Measurements from ENCODE around the gene ORMDL1.
"Not testable (repeated sequence)": the region's sequence is repeated elsewhere in the genome, so short reads cannot be mapped to it uniquely, and the experiment has no call there.

Gene ORMDL1

DNA sequence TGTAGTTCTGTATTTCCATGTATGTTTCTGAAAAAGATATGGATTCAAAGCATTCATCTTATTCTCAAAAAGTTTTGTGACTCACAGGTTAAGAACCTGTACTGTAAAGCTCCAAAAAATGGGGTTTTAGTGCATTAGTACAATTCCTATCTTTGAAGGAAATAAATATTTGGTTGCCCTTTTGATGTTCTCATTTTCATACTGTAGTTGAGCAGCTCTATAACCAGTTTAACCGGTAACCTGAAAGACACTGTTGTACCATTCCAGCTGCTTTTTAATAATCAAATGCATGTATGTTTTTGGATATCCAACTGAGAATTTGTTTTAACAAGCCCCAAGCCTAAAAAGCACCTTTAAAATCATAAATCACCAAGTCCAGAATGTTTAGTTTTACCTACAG is 11.9 kb downstream of the ORMDL1 start:
- in situ Hi-C loops (cut with MboI; ENCODE audit: low sequenced_read_pairs): no loop called here

DNA sequence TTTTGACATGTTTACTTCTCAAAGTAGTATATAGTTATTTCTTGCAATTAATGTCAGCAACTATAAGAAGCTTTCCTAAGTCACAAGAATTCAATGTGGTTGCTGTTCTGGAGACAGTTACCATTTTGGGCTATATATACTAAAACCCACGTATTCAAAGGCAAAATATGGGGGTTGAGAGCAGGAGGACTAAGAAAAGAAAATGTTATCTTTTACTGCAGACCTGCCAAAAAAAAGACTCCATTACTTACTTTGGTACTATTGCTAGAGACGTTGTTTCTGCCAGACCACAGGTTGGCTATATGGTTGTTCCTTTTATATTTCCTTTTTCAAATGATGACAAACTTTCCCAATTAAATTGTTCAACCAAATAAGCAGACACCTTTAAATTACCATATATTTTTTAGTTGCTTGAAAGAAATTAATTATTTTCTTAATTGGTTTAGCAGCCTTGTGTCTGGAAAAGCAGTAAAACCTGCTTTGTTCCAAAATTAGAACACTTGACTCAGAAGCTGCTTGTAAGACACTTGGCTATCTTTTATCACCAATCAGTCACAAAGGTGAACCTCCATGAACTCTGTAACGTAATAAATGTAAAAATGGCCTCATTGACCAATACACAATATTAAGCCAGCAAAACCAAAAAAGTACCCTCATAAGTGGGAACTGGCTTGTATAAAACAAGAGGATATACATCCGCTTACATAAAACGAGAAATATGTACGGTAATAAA is 13.4 kb downstream of the ORMDL1 start:
- in situ Hi-C loops (cut with MboI; ENCODE audit: low sequenced_read_pairs): no loop called here

DNA sequence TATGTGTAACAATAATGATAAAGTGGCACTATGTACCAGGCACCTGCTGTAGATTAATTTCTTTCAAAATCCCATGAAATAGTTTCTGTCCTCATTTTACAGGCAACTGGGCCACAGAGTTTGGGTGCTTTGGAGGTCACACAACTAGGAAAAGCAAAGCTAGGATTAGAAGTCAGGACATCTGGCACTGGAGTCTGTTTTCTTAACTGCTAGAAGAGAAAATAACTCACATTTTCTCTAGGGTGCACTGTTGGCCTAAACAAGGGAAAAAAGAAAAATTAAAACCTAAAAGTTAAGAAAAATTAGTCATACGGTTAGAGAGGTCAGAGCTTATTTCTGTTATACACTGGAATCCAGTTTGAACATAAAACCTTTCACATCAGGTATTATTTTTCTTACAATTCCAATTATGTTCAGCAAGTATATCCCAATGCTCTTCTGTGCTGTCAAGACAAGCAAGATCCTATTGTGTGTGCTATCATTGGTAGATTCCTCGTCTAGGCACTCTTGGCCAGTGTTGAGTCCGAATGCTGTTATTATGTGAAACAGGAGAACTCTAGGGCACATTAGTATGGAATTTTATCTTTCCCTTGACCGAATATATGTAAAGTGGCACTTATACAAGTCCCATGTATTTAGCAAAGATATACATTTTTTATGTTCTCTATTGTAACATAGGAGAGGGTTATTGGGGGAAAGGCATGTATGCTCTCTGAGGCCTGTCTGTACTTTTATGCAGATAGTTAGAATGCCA is 20.1 kb downstream of the ORMDL1 start:
- in situ Hi-C loops (cut with MboI; ENCODE audit: low sequenced_read_pairs): no loop called here

DNA sequence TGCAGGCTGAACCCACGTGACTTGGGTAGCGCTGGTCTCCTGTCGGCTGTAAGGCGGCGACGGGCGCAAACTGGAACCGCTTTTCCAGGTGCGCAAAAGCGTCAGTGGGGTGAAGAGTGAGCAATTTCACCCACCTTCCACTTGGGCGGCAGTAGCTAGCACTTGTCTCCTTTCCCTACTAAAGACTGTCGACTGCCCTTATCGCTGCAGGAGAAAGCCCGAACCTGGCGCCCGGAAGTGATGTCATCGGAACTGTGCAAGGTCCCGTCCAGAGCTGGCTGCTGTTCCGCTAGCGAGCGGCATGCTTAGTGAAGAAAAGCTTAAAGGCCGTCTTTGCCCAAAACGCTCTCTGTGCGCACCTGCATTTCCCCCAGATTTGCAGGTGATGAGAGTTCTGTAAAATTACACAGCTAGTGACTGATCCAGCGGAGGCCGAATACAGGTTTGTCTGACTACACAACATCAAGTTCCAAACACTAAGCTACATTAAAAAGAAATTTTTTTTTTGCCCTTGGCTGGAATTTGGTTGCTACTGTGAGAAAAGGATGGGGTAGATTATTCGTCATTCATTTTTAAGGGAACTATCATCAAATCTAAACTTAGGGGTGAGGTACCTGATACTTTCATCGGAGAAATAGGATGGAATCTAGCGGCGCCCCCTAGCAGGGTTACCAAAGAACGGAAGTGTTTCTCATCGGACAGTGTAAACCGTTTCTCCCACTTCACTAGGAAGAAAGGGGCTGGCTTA is 21.4 kb downstream of the ORMDL1 start, which contains the start of gene OSGEPL1:
OSGEPL1 (minus strand) TSS at position 242 of the 748 bp plus-strand sequence. CDS start 1,152 bp downstream, outside the sequence.
- in situ Hi-C loops (cut with MboI; ENCODE audit: low sequenced_read_pairs): no loop called here

DNA sequence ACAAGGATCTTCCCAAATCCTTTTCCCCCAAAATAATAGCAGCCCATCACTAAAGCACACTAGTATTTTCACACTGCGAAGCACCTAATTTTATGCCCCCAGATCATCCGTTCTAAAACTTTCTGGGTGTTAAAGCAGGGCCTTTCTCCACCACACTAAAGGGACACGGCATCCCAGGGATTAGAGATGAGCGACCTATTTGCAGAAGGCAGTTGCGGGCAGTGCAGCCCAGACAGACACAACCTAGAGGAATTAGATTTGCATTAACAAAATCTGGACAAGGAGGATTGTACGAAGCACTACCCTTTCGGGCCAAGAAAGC is 21.9 kb downstream of the ORMDL1 start:
- in situ Hi-C loops (cut with MboI; ENCODE audit: low sequenced_read_pairs): no loop called here

DNA sequence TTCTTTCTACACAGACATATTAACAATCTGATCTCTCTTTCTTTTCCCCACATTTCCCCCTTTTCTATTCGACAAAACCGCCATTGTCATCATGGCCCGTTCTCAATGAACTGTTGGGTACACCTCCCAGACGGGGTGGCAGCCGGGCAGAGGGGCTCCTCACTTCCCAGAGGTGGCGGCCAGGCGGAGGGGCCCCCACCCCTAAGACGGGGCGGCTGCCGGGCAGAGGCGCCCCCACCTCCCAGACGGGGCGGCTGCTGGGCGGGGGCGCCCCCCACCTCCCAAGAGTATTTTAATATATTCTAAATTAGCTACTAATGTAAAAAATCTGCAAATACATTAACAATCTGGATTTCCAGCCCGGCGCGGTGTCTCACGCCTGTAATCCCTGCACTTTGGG is 24.0 kb downstream of the ORMDL1 start:
- in situ Hi-C loops (cut with MboI; ENCODE audit: low sequenced_read_pairs): not testable (repeated sequence)

DNA sequence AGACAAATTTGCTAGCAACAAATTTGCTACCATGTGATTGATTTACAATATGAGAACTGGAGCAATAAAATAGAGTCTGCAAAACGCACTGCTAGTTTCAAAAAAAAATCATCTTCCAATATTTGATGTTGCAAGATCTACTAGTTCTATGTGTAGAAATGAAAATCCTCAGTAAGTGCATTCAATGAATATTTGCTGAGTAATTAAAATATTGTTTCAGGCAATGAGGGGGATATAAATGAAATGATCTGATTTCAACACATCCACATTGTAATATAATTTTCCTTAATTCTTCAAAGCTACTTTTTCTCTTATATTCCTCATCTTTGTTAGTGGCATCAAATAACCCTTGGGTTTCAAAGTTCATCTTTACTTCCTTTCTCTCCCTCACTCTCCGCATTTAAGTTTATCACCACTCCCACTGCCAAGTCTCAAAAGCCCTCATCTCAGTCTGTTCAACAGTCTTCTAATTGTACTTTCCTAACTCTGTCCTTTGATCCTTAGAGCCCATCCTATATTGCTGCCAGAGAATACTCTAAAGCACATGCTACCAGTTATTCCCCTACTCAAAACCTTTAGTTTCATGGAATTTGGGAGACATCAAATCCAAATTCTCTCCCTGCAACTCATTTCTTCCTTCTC is 27.7 kb downstream of the ORMDL1 start:
- in situ Hi-C loops (cut with MboI; ENCODE audit: low sequenced_read_pairs): no loop called here

DNA sequence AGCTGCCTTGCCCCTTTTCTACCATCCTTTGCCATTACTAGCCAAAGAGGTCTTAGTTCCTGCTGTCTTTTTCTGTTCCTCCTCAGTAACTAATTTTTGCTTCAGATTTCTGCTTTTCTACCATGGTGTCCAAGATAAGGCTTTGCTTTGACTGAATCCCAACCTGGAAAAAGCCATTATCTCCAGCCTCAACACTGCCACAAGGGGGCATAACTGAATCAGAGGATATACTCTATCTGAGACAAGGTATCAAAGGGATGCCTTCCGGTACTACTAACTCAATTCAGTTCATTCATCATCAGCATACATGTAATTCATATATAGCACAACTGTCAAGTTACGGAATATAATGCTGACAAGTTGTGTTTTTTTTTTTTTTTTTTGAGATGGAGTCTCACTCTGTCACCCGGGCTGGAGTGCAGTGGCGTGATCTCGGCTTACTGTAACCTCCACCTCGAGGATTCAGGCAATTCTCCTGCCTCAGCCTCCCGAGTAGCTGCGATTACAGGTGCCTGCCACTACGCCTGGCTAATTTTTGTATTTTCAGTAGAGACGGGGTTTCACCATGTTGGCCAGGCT is 33.0 kb downstream of the ORMDL1 start:
- in situ Hi-C loops (cut with MboI; ENCODE audit: low sequenced_read_pairs): no loop called here

DNA sequence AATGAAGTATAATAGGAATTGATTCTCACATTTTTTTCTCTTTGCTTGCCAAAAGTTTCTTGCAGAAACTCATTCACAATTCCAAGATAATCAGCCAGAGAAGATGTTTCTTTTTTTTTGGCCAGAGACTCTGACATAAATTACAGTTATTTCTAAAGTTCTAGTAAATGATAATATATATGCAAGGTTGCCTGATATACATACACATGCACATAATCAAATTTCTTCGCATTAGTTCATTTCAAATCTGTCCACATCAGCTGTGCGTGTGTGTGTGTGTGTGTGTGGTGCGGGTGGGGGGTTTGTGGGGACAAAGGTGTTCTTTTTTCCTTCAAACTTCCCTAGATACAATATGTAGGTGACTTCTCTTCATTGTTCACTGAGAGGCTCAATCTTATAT is 54.7 kb downstream of the ORMDL1 start:
- in situ Hi-C loops (cut with MboI; ENCODE audit: low sequenced_read_pairs): no loop called here

DNA sequence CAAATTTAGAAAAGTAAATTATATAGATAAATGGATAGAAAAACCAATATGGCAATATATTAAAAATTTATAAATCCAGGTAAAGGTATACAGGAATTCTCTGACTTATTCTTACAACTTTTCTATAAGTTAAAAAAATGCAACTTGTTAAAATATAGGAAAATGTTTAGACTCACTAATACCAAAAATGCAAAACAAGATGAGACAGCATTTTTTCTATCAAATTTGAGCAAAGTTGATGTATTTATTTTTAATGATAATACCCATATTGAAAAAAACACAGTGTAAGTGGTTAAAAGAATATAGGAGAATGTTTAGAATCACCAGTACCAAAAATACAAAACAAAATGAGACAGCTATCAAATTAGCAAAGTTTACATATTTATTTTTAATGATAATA is 57.3 kb downstream of the ORMDL1 start:
- in situ Hi-C loops (cut with MboI; ENCODE audit: low sequenced_read_pairs): no loop called here

DNA sequence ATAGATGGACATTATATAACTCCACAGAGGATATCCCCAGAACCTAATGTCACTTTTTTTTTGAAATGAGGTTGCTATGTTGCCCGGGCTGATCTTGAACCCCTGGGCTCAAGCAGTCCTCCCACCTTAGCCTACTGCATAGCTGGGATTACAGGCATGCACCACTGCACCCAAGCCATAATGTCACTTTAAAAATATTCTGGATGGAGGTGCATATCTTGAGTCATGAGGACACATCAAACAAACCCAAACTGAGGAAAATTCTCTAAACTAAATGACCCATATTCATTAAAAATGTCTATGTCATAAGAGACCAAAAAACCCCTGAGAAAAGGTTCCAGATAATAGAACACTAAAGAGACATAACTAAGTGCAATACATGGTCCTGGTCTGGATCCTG is 57.9 kb downstream of the ORMDL1 start:
- in situ Hi-C loops (cut with MboI; ENCODE audit: low sequenced_read_pairs): no loop called here

DNA sequence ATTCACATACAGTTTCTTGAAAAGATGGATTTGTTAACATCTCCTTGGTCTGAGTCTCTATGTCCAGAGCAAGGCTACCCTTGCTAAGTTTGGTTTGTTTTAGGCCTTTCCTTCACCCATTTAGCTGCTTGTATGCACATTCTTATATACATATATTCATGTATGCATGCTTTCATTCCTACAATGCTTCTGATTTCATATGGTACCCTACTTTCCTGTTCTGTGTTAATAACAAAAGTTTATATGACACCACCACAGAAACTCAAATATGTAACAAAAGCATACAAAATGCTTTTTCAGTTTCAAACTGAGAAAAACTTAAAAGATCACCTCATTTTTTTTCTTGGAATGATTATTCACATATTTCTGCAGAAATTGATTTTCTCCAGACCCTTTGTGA is 60.9 kb downstream of the ORMDL1 start:
- in situ Hi-C loops (cut with MboI; ENCODE audit: low sequenced_read_pairs): no loop called here

Measured in hTERT RPE-1 (cell line).